HG02870 (cell line): Measurements from ENCODE around the gene RNF183.
A peak's percentile ranks its signal among the peaks of the same experiment; 100 is the strongest.

Source experiments
- ATAC-seq: cut with Tn5 transposase; IDR thresholded peaks from one replicate; pipeline ENCODE4 v1.9.1; 2021; ENCODE audit warnings: mild to moderate bottlenecking, moderate library complexity; ENCODE audit not compliant: unreplicated experiment

RNF183 gene

DNA sequence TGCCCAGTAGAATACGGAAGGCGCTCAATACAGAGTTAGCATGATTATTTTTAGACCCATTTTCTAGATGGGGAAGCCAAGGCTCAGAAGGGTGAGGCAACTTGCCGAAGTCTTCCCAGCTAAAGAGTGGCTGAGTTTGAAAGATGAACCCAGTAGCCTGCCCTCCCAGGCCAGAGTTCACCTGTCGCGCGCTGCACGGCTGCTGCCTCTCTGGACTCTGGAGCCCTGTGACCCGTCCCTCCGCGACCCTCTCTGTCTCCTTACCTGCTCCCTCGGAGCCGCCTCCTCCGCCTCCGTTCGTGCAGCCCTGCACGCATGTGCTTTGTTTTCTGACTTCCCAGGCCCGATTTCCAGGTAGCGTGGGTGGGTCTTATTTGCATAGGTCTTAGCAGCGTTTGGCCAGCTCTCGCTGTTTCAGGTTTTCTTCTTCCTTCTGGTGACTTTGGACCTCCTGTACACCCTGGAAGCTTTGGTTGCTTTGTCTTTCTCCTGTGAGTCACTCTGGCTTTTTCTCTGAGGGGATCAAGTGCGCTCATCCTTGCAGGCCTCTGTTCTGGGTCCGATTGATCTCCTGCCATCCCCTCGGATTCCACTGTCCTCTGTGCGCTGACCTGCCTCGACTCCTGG is at the start of gene RNF183:
RNF183 (minus strand) TSS at position 585 of the 627 bp plus-strand sequence. CDS start 5,192 bp downstream, outside the sequence.
- no peak for ATAC-seq

GRCh38 chr9:113352411-113352810 is 49.2 kb upstream of the RNF183 start:
- no peak for ATAC-seq

- no peak for ATAC-seq
Observed at GRCh38 chr9:113352006-113352405, 48.8 kb upstream of the RNF183 start.

GRCh38 chr9:113350937-113351336 is 47.8 kb upstream of the RNF183 start:
- ATAC-seq = no peak

- ATAC-seq = no peak
Observed at GRCh38 chr9:113350107-113350661, 47.0 kb upstream of the RNF183 start.

- ATAC-seq = no peak
Observed at GRCh38 chr9:113349445-113350094, 46.4 kb upstream of the RNF183 start, which contains the start of gene BSPRY. Gene BSPRY, plus strand, starts transcription at chr9:113349541. Its CDS starts 39 bp downstream, at chr9:113349580.

DNA sequence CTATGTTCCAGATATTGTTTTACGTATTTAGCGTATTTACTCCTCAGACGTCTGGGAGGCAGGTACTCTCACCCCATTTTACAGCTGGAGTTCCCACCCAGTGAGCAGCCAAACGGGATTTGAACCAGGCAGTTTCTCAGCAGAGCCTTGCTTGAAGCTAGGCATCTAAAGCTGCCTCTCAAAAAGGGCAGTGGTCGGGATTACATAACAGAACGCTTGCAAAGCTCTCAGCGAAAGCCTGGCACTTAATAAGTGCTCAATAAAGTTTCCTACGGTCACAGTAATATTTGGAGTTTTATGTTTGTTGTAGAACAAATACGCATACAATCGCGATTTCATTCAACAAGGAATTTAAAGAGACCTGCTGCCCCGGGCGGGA is 45.9 kb upstream of the RNF183 start:
- no peak for ATAC-seq

GRCh38 chr9:113348437-113348836 is 45.3 kb upstream of the RNF183 start:
- ATAC-seq = no peak

DNA sequence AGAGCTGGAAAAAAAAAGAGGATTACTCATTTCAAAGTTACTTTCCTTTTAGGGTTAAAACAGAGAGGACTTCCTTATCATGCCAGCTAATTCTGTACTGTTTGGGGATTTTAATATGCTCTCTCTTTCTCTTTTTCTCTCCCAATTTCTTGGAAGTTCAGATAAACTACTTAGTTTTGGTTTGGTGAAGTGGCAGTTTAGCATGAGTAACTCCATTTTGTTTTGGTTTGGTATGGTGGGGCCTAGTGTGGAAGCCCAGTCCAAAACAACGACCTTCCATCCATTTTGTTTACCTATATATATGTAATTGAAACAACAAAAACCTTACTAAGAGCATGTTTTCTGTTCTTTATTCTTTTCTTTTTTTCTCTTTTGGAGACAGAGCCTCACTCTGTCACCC is 42.5 kb upstream of the RNF183 start:
- no peak for ATAC-seq

DNA sequence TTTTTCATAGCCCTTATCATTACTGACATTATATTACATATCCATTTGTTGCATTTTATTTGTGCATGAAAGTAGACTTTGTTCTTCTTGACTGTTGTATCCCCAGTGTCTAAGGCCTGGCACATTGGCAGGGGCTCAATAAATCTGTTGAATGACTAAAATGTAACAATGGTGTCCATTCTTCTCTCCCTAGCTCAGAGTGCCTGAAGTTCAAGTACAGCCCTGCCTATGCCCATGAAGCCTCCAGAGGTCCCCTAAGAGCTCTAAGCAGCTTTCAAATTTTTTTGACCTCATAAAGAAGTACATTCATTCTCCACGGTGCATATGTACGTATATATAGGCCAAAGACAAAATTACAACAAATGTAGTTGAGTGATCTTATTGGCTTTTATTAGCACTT is 42.0 kb upstream of the RNF183 start:
- no peak for ATAC-seq

GRCh38 chr9:113343732-113344231 is 40.6 kb upstream of the RNF183 start:
- no peak for ATAC-seq

DNA sequence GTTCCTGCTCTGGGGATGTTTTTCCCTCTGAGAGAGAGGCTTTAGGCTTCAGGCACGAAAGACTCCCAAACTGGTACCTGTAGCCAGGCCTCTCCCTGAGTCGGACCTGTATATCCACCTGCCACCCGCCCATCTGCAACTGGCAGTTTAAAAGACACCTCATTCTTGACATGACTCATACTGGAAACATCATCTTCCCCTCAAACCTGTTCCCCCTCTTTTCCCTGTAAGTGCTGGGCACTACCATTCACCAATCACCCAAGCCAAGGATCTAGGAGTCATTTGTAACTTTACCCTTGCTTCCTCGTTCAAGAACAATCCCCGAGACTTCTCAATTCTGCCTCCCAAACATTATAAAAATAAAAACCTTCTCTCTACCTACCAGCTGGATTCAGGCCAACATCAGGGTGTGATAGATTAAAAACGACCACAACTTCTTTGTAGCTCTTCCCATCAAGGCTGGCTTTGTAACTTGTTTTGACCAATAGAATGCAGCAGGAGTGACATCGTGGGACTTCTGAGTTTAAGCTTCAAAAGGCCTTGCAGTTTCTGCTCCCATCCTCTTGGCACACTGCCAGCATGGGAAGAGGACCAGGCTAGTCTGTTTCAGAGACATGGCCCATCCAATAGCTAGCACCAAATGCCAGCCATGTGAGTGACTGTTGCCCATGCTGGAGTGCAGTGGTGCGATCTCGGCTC is 38.7 kb upstream of the RNF183 start:
- no peak for ATAC-seq

DNA sequence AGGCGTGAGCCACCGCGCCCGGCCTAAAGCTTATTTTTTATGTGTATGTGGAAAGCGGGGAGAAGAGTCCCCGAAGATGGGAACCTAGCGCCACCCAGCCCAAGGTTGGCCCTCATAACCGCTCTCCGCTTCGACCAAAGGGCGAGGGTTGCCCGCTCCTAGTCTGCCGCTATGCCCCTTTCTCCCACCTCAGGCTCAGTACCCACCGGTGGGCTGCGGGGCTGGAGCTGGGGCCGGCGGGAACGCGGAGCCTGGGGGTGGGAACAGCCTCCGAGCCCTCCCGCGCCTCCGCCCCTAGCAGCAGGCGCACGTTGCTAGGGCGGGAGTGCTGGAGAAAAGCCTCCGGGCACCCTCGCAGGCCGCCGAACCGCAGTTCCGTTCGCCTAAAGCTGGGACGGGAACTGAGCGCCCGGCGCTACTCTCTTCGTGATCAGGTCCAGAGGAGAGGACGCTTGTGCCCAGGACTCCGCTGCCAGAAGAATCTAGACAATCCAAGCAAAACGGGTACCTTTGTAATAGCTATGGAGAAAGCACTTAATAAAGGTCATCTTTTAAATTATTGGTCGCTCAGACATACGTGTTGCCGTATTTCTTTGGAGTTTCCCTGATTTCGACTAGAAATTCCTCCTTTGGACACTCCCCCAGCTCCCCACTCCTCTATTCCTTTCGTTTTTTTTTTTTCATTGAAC is 37.0 kb upstream of the RNF183 start, which contains the start of gene WDR31:
WDR31 (minus strand) TSS at position 265 of the 689 bp plus-strand sequence. CDS start 8,253 bp downstream, outside the sequence.
- peak; percentile 97 for ATAC-seq

- no peak for ATAC-seq
Observed at GRCh38 chr9:113337714-113338113, 34.5 kb upstream of the RNF183 start.

- no peak for ATAC-seq
Observed at GRCh38 chr9:113331780-113332179, 28.6 kb upstream of the RNF183 start.

DNA sequence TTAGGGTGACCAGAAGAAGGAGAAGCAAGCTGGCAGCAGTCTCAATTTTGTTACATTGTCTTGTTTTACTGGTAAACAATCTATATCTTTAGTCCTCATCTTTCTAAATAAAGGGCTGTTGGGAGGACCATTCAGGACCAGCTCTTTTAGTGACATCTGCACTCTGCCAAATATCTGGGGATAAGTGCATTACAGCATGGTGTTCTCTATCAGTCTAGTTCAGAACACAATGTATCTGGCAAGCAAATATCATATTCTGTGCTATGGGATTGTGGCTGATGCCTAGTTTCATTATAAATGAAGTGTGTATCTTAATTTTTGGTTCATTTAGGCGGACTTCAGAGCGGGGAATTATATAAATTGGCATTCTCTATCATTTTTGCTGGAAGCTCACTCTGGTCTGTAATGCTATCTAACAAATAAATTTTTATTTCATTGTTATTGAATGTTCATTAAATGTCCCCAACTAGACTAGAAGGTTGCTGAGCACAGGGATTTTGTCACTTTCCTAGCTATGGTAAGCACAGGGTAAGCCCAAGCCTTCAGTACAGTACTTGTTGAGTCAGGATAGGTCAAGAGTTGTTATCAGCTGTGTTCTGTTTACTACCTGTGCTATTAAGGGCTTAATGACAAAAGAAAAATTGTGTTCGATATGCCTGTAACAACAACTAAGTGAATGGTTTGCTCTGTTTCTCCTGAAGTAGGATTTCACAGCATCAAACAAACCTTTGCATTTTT is 25.0 kb upstream of the RNF183 start:
- no peak for ATAC-seq

- ATAC-seq = no peak
Observed at GRCh38 chr9:113326230-113326629, 23.1 kb upstream of the RNF183 start.

DNA sequence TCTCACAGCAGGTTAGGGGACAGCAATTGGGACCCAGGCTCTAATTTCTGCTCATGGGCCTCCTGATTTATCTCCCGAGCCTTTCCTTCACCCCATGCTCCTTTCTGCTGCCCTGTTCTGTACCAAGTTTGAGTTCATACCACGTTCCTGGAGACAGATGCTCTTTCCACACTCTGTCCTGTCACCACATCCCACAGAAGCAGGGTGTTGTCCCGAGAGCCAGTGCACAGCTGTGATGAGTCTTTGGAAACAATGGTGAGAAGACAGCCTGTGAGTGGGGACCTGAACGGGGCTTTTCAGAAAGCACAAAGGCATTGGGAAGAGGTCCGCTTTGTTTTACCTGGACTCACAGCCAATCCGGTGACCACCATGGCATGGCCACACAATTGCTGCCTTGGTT is 19.5 kb upstream of the RNF183 start:
- no peak for ATAC-seq

GRCh38 chr9:113320051-113320450 is 16.9 kb upstream of the RNF183 start:
- ATAC-seq = no peak

DNA sequence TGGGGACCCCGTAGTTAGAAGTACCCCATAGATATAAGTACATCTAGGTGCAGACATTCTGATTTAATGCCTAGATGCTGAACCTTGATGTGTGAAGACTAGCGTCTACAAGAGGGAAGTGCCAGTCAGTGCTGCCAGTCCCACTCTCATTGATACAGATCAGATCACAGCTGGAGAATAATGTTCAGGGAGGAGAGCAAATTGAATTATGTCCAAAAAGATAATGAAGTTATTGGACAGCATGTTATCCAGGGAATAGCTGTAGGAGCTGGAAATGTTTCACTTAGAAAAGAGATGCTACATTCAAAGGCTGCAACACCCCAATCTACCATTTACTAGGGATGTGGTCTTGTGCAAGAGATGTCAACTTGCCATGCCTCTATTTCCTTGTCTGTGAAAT is 15.9 kb upstream of the RNF183 start:
- ATAC-seq = no peak
